GM21360 (cell line): Measurements from ENCODE around the gene MFAP2.

ENCODE experiments used
- ATAC-seq: cut with Tn5 transposase; IDR thresholded peaks from one replicate; pipeline ENCODE4 v1.9.1; 2021; ENCODE audit warnings: mild to moderate bottlenecking, moderate library complexity; ENCODE audit not compliant: unreplicated experiment

Gene MFAP2

GRCh38 chr1:16981269-16981849 lies 939 bp upstream of the MFAP2 start:
- no peak for ATAC-seq

- ATAC-seq: no peak
Observed at GRCh38 chr1:16979475-16980327, 719 bp downstream of the MFAP2 start.

- no peak for ATAC-seq
Observed at GRCh38 chr1:16978567-16979474, 1.6 kb downstream of the MFAP2 start.

- no peak for ATAC-seq
Observed at GRCh38 chr1:16978139-16978538, 2.3 kb downstream of the MFAP2 start.

- no peak for ATAC-seq
Observed at GRCh38 chr1:16977377-16977776, 3.0 kb downstream of the MFAP2 start.

GRCh38 chr1:16976966-16977365 lies 3.5 kb downstream of the MFAP2 start:
- no peak for ATAC-seq

GRCh38 chr1:16975838-16976237 lies 4.6 kb downstream of the MFAP2 start:
- no peak for ATAC-seq

- no peak for ATAC-seq
Observed at GRCh38 chr1:16975211-16975610, 5.2 kb downstream of the MFAP2 start.

GRCh38 chr1:16973215-16973614 lies 7.2 kb downstream of the MFAP2 start:
- ATAC-seq: no peak

- ATAC-seq: no peak
Observed at GRCh38 chr1:16972189-16972895, 8.1 kb downstream of the MFAP2 start.

- no peak for ATAC-seq
Observed at GRCh38 chr1:16971341-16972188, 8.9 kb downstream of the MFAP2 start.

- ATAC-seq: no peak
Observed at GRCh38 chr1:16970132-16970910, 10.1 kb downstream of the MFAP2 start.

GRCh38 chr1:16969651-16970050 lies 10.8 kb downstream of the MFAP2 start:
- no peak for ATAC-seq

- no peak for ATAC-seq
Observed at GRCh38 chr1:16969057-16969611, 11.3 kb downstream of the MFAP2 start.

- no peak for ATAC-seq
Observed at GRCh38 chr1:16968372-16968771, 12.0 kb downstream of the MFAP2 start.

- ATAC-seq: no peak
Observed at GRCh38 chr1:16967962-16968361, 12.5 kb downstream of the MFAP2 start.

GRCh38 chr1:16967095-16967575 lies 13.3 kb downstream of the MFAP2 start:
- no peak for ATAC-seq

- no peak for ATAC-seq
Observed at GRCh38 chr1:16966282-16966681, 14.1 kb downstream of the MFAP2 start.
